Neural cell (in vitro differentiated cells): ENCODE measurements around the gene TYROBP. TPM values are rescaled to one million over a fixed set of nuclear protein-coding genes. Genes with fewer than 3 reads are reported as not detected.

Experiments used
- H2AFZ ChIP-seq: fragments of 200-600, 300-800 bp; sonication (generic), shearing (Covaris generic); 2 replicates; pipeline ENCODE4 v1.6.0; 2014; ENCODE audit warnings: low read depth, mild to moderate bottlenecking, antibody characterized with exemption, low read length, moderate library complexity
- H3F3A ChIP-seq: fragments of 200-600 bp; shearing (Covaris generic); 2 replicates; pipeline ENCODE4 v1.6.1; 2016; ENCODE audit warnings: mild to moderate bottlenecking, moderate library complexity, mixed read lengths, antibody characterized with exemption, low read length; ENCODE audit not compliant: insufficient read depth, poor library complexity, severe bottlenecking
- H3K27ac ChIP-seq: fragments of 200-600, 300-800 bp; sonication (generic), shearing (Covaris generic); 2 replicates; pipeline ENCODE4 v1.5.1; 2014; ENCODE audit warnings: mild to moderate bottlenecking, low read length, moderate library complexity
- H3K27me3 ChIP-seq: fragments of 300-800, 200-600 bp; sonication (generic), shearing (Covaris generic); 2 replicates; pipeline ENCODE4 v1.6.0; 2014; ENCODE audit warnings: mild to moderate bottlenecking, low read depth, low read length, moderate library complexity; ENCODE audit not compliant: insufficient read depth
- H3K36me3 ChIP-seq: fragments of 300-800, 200-600 bp; sonication (generic), shearing (Covaris generic); 2 replicates; pipeline ENCODE4 v1.5.1; 2014; ENCODE audit warnings: mild to moderate bottlenecking, antibody characterized with exemption, low read length, moderate library complexity; ENCODE audit not compliant: insufficient read depth
- H3K4me2 ChIP-seq: fragments of 300-800, 200-600 bp; sonication (generic), shearing (Covaris generic); 2 replicates; pipeline ENCODE4 v1.6.0; 2014; ENCODE audit warnings: mild to moderate bottlenecking, low read length
- H3K4me3 ChIP-seq: fragments of 300-800, 200-600 bp; sonication (generic), shearing (Covaris generic); 2 replicates; pipeline ENCODE4 v1.5.1; 2014; ENCODE audit warnings: mild to moderate bottlenecking, low read length, moderate library complexity
- H3K79me2 ChIP-seq: fragments of 200-600 bp; shearing (Covaris generic); replicated peaks from 2 replicates; pipeline ENCODE4 v1.6.0; 2014; ENCODE audit warnings: mild to moderate bottlenecking, low read length, moderate library complexity; ENCODE audit not compliant: insufficient read depth
- H3K9ac ChIP-seq: fragments of 300-800, 200-600 bp; sonication (generic), shearing (Covaris generic); 2 replicates; pipeline ENCODE4 v1.6.1; 2016; ENCODE audit warnings: mild to moderate bottlenecking, low read length, mixed read lengths
- H3K9me2 ChIP-seq: fragments of 200-600 bp; shearing (Covaris generic); 2 replicates; pipeline ENCODE4 v1.6.1; 2016; ENCODE audit warnings: mild to moderate bottlenecking, low read length, mixed read lengths; ENCODE audit not compliant: insufficient read depth
- H3K9me3 ChIP-seq: fragments of 200-600, 300-800 bp; sonication (generic), shearing (Covaris generic); 2 replicates; pipeline ENCODE4 v1.6.1; 2016; ENCODE audit warnings: mild to moderate bottlenecking, mixed run types, low read length, moderate library complexity, mixed read lengths
- H4K20me1 ChIP-seq: fragments of 200-600 bp; shearing (Covaris generic); 2 replicates; pipeline ENCODE4 v1.6.1; 2016; ENCODE audit warnings: mild to moderate bottlenecking, mixed run types; ENCODE audit not compliant: insufficient read depth
- EP300 ChIP-seq: fragments of 450-650 bp; conservative IDR thresholded peaks from 2 replicates; pipeline ENCODE4 v1.6.1; 2014; ENCODE audit warnings: antibody characterized with exemption, mild to moderate bottlenecking, moderate library complexity; ENCODE audit not compliant: poor library complexity, severe bottlenecking
- EZH2 ChIP-seq: fragments of 200-600, 300-800 bp; shearing (Covaris generic), sonication (generic); IDR thresholded peaks from 2 replicates; pipeline ENCODE4 v1.6.1; 2014; ENCODE audit warnings: antibody characterized with exemption, low read length, borderline replicate concordance, mild to moderate bottlenecking; ENCODE audit not compliant: insufficient read depth, poor library complexity, severe bottlenecking
- MXI1 ChIP-seq: fragments of 450-650 bp; conservative IDR thresholded peaks from 2 replicates; pipeline ENCODE4 v1.6.1; 2014; ENCODE audit warnings: antibody characterized with exemption, mild to moderate bottlenecking; ENCODE audit not compliant: poor library complexity, severe bottlenecking
- POLR2AphosphoS5 ChIP-seq: IDR thresholded peaks from 2 replicates; pipeline ENCODE4 v1.6.1; 2012
- RAD21 ChIP-seq: fragments of 450-650 bp; conservative IDR thresholded peaks from 2 replicates; pipeline ENCODE4 v1.6.1; 2014; ENCODE audit warnings: antibody characterized with exemption, mild to moderate bottlenecking, moderate library complexity
- REST ChIP-seq: IDR thresholded peaks from 2 replicates; pipeline ENCODE4 v1.6.1; 2012; ENCODE audit warnings: borderline replicate concordance
- SMC3 ChIP-seq: fragments of 450-650 bp; conservative IDR thresholded peaks from 2 replicates; pipeline ENCODE4 v1.6.1; 2014; ENCODE audit warnings: antibody characterized with exemption, mild to moderate bottlenecking, moderate library complexity; ENCODE audit not compliant: poor library complexity
- TAF1 ChIP-seq: IDR thresholded peaks from 2 replicates; pipeline ENCODE4 v1.6.1; 2012; ENCODE audit warnings: low read depth
- polyA plus RNA-seq: library from polyadenylated mRNA; depleted of rRNA; stranded (reverse); fragments of >200 nt; gene quantifications from 2 replicates; pipeline ENCODE4 v1.2.3, GENCODE V29; 2014
- TF ChIP-seq, protein P1 (sequence below): fragments of 450-650 bp; IDR thresholded peaks from 2 replicates; pipeline ENCODE4 v1.5.1; 2014; ENCODE audit warnings: antibody characterized with exemption, mild to moderate bottlenecking, moderate library complexity; ENCODE audit not compliant: poor library complexity, severe bottlenecking

Gene TYROBP
- polyA plus RNA-seq, 1 donor from 2014 or later, result not detected

- no peaks in the 10 kb centered on the region for H3K9me2 ChIP-seq
- H3K9me3 ChIP-seq, result no peaks in the 10 kb centered on the region
- no peaks in the 10 kb centered on the region for H3F3A ChIP-seq
- no peak overlapping the region for H3K9ac ChIP-seq
- no peaks in the 10 kb centered on the region for H4K20me1 ChIP-seq
- no peak overlapping the region for H2AFZ ChIP-seq
- H3K27me3 ChIP-seq, result no peaks in the 10 kb centered on the region
- no peaks in the 10 kb centered on the region for H3K36me3 ChIP-seq
- no peak overlapping the region for H3K4me2 ChIP-seq
- H3K4me3 ChIP-seq, result no peak overlapping the region
- TF ChIP-seq SMC3 (no peak), EZH2 (no peak), RAD21 (no peak), EP300 (no peak), MXI1 (no peak), REST (no peak), TAF1 (no peak)
- TF ChIP-seq, protein P1, sequence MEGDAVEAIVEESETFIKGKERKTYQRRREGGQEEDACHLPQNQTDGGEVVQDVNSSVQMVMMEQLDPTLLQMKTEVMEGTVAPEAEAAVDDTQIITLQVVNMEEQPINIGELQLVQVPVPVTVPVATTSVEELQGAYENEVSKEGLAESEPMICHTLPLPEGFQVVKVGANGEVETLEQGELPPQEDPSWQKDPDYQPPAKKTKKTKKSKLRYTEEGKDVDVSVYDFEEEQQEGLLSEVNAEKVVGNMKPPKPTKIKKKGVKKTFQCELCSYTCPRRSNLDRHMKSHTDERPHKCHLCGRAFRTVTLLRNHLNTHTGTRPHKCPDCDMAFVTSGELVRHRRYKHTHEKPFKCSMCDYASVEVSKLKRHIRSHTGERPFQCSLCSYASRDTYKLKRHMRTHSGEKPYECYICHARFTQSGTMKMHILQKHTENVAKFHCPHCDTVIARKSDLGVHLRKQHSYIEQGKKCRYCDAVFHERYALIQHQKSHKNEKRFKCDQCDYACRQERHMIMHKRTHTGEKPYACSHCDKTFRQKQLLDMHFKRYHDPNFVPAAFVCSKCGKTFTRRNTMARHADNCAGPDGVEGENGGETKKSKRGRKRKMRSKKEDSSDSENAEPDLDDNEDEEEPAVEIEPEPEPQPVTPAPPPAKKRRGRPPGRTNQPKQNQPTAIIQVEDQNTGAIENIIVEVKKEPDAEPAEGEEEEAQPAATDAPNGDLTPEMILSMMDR, result no peak
- H3K27ac ChIP-seq, result no peak overlapping the region
- H3K79me2 ChIP-seq, result peaks cover 11% of the 10 kb centered on the region
These were observed 34.1 kb upstream of the TYROBP start for GRCh38 chr19:35942235-35942634.

DNA sequence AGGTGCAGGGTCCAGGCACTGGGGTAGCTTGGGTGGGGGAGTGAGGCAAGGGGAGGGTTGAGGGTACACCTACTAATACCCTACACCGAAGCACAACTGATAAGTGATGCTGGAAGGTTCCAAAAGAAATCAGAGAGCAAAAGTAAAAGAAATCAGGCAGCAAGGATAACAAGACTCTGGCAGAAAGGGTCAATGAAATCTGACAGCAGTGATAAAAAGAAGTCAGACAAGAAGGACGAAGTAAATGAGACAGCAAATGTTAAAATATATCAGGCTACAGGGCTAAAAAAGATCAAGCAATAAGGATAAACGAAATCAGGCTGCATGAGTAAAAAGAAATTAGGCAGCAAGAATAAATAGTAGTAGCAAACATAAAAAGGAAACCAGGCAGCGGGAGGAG, 32.7 kb upstream of the TYROBP start:
- H3K27me3 ChIP-seq, result no peaks in the 10 kb centered on the region
- no peaks in the 10 kb centered on the region for H3K9me3 ChIP-seq
- no peaks in the 10 kb centered on the region for H3K9me2 ChIP-seq
- H3K4me2 ChIP-seq, result no peak overlapping the region
- TF ChIP-seq TAF1 (no peak), RAD21 (no peak), EZH2 (no peak), EP300 (no peak), MXI1 (no peak), SMC3 (no peak), REST (no peak), POLR2AphosphoS5 (no peak)
- TF ChIP-seq, protein P1, result no peak
- peaks cover 22% of the 10 kb centered on the region for H3K79me2 ChIP-seq
- H3K27ac ChIP-seq, result no peak overlapping the region
- H4K20me1 ChIP-seq, result no peaks in the 10 kb centered on the region
- no peak overlapping the region for H3K9ac ChIP-seq
- H3K36me3 ChIP-seq, result no peaks in the 10 kb centered on the region
- no peak overlapping the region for H3K4me3 ChIP-seq
- no peak overlapping the region for H2AFZ ChIP-seq
- H3F3A ChIP-seq, result no peaks in the 10 kb centered on the region
